NB4 (cell line): ENCODE data around the gene WHAMM.

Experiments used
- DNase-seq: peaks from one replicate; pipeline ENCODE4 v3.0.0; 2010; ENCODE audit warnings: low read depth
- H3K4me3 ChIP-seq: one replicate; pipeline ENCODE4 v1.5.1; 2011; ENCODE audit warnings: mild to moderate bottlenecking, low read depth, low read length, moderate library complexity
- MYC ChIP-seq: IDR thresholded peaks from 2 replicates; pipeline ENCODE4 v1.6.1; 2011; ENCODE audit warnings: low read depth, low read length
- POLR2A ChIP-seq: IDR thresholded peaks from 2 replicates; pipeline ENCODE4 v1.6.1; 2011; ENCODE audit warnings: mild to moderate bottlenecking; ENCODE audit not compliant: insufficient read length; ENCODE audit errors: extremely low read depth
- TF ChIP-seq, protein P1 (sequence below): IDR thresholded peaks from 2 replicates; pipeline ENCODE4 v1.6.1; 2011; ENCODE audit warnings: low read depth, low read length
- TF ChIP-seq, protein P2 (sequence below): IDR thresholded peaks from one replicate; pipeline ENCODE4 v1.5.1; 2012; ENCODE audit warnings: low read depth, low read length

WHAMM gene

DNA sequence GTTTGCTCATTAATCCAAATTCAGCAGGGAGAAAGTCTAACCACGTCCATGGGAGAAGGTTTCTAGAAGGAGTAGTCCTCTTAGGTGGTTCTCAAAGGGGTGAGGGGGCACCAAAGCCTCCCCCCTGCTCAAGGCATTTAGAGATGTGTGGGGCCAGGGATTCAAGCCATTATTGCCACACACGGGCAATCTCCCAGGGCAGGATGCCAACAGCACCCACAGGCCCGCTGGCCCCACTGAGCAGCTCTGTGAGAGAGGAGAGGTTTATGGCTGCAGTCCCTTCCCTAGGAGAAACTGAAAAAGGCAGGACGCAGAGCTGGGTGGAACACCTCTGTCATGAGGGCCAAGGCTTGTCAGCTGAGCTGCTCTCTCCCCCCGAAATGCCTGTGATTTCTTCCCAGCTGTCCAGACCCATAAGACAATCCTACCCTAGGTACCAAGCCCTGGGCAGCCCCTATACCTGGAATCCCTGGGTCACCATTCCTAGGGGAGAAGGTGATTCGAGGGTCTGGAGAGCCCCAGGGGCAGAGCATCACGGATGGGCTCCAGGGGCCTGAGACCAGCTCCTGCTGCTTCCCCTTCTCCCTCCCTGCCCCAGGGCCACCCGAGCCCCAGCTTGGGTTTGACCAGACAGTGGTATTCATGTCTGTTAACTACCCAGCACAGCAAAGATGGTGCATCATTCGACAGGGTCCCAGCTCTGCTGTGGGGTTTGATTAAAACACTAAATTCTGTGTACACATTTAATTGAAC lies 39.0 kb downstream of the WHAMM start:
- TF ChIP-seq MYC (no peak), POLR2A (no peak)
- TF ChIP-seq, protein P1, sequence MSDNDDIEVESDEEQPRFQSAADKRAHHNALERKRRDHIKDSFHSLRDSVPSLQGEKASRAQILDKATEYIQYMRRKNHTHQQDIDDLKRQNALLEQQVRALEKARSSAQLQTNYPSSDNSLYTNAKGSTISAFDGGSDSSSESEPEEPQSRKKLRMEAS = no peak
- TF ChIP-seq, protein P2, sequence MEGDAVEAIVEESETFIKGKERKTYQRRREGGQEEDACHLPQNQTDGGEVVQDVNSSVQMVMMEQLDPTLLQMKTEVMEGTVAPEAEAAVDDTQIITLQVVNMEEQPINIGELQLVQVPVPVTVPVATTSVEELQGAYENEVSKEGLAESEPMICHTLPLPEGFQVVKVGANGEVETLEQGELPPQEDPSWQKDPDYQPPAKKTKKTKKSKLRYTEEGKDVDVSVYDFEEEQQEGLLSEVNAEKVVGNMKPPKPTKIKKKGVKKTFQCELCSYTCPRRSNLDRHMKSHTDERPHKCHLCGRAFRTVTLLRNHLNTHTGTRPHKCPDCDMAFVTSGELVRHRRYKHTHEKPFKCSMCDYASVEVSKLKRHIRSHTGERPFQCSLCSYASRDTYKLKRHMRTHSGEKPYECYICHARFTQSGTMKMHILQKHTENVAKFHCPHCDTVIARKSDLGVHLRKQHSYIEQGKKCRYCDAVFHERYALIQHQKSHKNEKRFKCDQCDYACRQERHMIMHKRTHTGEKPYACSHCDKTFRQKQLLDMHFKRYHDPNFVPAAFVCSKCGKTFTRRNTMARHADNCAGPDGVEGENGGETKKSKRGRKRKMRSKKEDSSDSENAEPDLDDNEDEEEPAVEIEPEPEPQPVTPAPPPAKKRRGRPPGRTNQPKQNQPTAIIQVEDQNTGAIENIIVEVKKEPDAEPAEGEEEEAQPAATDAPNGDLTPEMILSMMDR = no peak
- H3K4me3 ChIP-seq = no peak overlapping the region
- no peak for DNase-seq

DNA sequence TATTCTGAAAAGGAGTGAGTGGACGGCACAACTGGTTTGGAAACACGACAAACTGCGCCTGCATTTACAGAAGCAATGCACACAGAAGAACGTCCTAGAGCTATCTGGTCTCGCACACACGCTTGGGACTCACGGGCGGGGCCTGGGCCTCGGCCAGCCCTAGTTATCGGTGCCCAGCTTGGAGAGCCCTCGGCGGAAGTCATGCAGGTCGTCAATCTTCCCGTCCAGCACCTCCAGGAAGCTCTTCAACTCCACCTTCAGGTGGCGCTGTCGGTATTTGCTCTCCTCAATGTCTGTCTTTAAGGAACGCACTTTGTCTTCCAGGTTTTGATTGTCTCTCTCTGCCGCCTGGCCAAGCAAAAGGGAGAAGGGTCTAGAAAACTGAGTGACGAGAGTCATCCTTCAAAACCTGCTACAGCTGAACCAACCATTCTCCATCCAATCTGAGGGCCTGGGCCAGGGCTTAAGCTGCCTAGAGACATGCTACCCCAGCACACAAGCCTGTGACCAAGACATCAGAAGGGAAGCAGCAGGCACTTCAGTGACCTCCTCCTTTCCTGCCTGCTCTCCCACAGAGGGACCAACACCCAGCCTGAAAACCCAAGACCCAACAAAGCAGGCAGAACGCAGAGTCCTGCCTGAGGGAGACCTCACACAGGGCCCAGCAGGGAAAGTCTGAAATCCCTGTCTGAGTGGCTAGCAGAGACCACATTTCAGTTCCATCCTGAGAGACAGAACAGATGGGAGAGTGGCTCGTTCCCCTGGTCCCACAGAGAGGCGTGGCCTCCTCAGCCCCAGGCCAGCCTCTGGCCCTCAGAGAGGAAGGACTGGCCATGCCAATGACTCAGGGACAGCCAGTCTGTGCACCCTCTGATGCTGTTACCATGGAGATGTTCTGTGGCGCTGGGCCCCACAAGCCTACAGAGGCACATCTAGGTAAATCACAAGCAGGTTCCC lies 40.4 kb downstream of the WHAMM start:
- DNase-seq = peak; percentile 82
- no peak overlapping the region for H3K4me3 ChIP-seq
- TF ChIP-seq, protein P2 = peak; percentile 85
- TF ChIP-seq POLR2A (no peak), MYC (peak; percentile 69)
- TF ChIP-seq, protein P1 = peak; percentile 59

DNA sequence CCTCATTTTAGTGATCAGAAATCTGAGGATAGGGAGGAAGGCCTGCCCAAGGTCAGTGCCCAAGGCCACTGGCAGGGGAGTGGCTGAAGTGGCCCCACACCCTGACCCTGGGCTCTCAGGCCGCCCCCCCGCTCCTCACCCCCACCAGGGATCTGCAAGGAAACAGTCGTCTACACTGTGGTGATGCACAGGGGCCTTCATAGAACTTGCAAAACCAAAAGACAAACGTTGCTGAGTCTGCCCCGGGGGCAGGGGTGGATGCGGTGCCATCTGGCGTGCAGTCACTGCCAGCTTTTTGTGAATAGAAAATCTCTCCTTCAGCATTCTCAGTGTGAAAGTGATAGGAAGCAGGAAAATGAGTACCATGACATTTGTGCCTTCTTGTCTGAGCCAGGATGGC lies 41.3 kb downstream of the WHAMM start:
- H3K4me3 ChIP-seq = no peak overlapping the region
- DNase-seq = no peak
- TF ChIP-seq, protein P2 = no peak
- TF ChIP-seq MYC (no peak), POLR2A (no peak)
- TF ChIP-seq, protein P1 = no peak

DNA sequence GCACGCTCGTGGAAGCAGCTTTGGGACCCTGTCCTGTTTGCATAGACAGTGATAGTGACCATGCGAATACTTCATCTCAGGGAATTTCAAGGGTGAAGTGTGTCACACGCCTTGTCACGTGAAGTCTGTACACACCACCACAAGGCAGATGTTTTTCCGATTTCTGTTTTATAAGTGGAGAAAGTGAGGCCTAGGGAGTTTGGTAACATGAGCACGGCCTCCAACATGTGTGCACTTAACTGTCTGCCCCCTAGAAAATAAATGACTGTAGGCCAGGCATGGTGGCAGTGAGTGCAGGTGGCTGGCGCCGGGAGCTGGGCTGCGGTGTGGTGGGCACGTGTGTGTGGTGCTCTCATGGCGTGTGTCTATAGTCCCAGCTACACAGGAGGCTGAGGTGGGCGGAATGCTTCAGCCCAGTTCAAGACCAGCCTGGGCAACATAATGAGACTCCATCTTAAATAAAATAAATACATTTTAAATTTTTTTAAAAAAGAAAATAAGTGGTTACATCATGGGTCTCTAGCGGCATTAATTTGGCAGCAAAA lies 42.0 kb downstream of the WHAMM start:
- no peak overlapping the region for H3K4me3 ChIP-seq
- TF ChIP-seq MYC (no peak), POLR2A (no peak)
- TF ChIP-seq, protein P1 = no peak
- TF ChIP-seq, protein P2 = no peak
- DNase-seq = no peak

DNA sequence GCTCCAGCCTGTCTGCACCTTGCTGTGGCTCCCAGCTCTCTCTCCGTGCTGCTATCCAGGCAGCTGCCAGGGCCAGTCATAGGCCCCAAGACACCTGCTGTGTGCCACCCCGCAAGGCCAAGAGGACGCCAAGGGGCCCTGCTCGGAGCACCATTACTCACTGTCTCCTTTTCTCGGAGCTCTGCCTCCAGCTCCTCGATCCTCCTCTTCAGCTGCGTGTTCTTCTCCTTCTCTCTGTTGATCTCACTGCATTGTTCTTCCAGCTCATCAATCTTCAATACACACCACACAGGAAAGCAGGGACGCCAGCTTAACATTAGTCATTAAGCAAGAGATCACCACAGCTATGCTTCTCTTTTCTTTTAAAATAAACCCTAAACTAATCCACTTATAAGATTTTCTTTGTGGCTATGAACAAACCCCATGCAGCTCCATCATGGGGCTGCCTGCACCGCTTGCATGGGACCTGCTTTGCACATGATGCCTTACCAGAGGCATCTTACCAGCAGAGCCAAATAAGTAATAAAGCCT lies 42.6 kb downstream of the WHAMM start:
- DNase-seq = no peak
- no peak overlapping the region for H3K4me3 ChIP-seq
- TF ChIP-seq, protein P1 = no peak
- no peak for TF ChIP-seq POLR2A
- TF ChIP-seq, protein P2 = no peak
- TF ChIP-seq MYC = no peak
